LoVo (cell line): ENCODE measurements around the gene BCAR3.

Experiments used
- DNase-seq: peaks from one replicate; pipeline ENCODE4 v3.0.0-alpha.2; 2016; ENCODE audit warnings: low spot score

The BCAR3 gene

DNA sequence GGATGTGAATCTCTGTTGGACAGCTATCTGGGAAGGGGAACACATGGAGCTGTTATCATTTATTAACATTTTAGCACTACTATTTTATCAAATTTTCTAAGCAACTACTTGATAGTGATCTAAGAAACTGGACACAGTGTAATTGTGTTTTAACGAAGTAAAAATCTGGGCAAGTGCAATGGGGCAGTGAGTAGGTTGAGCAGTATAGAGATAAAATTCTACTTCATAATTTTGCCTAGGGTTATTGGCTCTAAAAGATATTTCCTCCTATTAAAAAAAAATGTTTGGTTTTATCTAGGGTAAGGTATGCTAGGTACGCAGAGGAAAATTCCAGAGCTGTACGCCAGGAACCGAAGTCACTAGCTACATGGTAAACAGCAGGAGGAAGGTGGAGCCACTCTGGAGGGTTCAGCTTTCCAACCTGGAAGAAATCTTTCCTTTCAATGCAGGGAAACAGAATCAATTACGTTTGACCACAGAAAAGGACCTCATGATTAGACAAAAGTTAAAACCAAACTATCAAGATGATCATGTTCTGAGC lies 43.3 kb downstream of the BCAR3 start:
- no peak for DNase-seq

DNA sequence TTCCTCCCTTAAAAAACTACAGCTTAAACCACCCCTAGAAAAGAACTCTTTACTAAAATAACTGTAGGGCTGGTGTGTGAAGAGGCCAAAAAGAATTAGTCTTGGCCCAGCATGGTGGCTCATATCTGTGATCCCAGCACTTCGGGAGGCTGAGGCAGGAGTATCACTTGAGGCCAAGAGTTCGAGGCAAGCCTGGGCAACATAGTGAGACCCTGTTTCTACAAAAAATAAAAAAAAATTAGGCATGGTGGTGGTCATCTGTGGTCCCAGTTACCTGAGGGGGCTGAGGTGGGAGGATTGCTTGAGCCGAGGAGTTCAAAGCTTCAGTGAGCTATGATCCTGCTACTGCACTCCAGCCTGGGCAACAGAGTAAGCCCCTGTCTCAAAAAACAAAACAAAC lies 44.9 kb downstream of the BCAR3 start:
- DNase-seq, result no peak

DNA sequence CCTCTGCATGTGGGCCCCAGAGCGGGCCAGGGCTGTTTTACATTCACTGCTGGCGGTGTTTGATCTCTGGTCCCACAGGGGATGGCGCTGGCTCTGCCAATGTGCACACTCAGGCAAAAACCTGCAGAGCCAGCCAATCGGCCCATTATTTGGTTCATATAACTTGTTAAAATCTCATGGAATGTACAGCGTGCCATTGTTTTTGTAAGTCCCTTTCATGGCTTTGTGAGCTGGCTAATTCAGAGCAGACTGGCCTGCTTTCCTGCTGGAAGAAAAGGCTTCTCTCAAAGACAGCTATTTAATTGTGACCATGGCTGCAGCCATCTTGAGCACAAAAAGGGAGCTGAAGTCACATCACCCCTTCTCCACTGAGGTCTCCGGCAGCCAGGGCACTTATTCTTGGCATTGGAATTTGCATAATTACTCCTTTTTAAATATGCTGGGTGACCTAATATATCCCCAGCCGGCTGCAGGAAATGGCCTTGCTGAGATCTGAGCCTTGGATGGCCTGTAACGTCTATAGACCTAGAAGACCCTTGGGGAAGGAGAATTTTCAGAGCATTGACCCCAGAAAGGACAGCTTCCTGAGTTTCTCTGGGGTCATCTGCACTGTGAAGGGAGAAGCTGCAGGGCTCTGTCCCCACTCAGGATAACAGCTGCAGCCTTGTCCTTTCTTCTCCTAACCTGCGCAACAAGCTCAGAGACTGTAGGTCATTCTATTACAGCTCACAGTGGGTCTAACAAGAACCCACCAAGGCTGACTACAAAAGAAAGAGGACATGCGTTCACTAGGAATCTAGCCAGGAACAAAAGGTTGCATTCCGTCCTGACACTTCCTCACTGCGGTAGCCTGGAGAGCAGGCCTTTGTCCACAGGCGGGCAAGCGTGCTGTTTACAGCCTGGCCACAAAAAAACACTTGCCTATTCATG lies 45.8 kb downstream of the BCAR3 start:
- DNase-seq, result no peak

DNA sequence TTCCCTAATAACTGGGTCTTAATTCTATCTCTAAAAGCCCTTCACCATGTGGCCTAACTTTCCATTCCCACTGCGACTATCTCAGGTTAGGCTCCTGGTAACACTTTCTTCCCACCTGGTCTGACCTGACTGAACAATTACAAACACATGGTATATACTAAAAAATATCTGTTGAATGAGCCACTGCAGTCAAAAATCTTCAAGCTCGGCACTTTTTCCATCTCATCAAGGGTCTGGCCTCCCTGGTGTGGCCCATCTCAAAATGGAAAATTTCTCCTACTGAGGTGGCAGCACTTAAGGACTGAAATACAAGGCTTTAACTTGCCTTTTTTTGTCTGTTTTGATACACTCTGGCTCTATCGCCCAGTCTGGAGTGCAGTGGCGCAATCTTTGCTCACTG lies 48.3 kb downstream of the BCAR3 start:
- DNase-seq, result no peak

DNA sequence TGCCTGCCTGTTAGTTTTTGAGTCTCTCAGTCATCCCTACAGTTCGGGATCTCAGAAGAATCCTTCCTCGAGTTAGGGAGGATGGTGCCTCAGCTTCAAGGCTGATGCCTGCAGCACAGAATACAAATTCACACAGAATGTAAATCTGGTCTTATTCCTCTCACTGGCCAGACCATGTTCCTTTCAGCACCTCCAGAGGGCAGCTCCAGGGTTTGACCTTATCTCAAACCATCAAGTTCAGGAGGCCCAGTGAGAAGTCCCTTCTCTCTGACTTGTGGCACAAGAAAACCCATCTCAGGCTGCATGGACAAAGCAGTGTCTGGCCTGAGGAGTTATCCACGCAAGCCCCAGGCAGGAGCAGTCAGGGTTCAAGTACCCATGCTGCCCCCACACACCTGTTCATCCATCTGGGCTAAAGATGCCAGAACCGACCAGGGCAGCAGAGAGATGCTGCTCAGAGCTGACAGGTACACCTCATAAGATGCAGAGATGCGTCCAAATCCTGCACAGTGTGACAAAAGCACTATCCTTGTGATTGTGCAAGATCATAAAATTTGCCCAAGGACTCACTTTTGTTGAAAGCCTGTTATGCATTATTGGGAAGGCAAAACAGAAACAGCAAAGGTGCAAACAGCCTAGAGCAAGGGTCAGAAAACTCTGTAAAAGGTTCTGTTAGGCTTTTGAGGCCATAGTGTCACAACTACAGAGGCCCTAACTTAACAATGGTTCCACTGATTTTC lies 49.8 kb downstream of the BCAR3 start:
- DNase-seq, result no peak

DNA sequence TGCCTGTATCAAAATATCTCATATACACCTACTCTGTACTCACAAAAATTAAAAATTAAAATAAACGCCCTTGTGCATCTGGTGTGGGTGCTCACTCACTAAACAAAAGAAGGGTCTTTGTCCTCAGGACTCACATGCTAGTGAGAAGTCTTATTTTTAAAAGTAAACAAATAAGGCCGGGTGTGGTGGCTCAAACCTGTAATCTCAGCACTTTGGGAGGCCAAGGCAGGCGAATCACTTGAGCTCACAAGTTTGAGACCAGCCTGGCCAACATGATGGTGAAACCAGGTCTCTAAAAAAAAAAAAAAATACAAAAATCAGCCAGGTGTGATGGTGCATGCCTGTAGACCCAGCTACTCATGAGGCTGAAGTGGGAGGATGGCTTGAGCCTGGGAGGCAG lies 51.5 kb downstream of the BCAR3 start:
- no peak for DNase-seq

DNA sequence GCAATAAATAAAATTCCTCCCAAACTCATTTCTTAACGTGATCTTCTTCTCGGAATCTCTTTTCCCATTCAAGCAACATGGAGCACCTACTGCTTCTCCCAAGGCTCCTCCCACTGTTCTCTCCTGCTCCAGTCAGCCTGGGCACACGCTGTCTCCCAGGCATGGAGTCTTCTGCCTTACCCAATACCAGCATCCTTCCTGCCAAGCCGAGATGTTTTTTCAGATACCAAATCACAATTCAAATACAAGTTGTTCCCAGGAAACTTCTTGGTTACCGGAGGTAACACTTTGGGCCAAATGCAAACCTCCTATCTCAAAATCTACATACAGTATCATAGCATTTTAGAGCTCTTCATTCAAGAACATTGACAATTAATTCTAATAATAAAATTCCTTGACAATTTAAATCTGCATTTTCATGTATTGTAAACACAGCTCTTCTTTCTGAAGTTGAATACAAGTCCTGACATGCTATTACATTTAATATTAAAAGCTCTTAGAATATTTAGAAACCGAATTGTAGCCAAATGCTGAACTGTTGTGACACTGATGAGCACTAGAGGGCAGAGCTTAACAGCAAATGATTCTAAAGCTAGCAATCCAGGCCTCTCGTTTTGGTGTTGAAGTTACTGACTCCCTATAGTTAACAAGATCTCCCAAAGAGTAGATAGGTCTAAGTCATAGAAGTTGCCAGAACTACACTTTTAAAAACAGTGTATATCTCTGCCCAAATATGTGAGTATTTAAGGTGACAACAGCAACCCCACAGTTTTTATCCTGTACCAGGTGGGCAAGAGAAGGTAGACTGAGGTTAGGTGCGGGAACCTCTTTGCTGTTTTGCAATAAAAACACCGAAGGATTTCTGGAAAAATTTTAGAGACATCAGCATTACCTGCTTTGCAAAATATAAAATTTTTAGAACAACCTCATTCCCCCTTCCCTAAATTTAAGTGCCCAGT lies 52.3 kb downstream of the BCAR3 start:
- DNase-seq, result peak; percentile 76

DNA sequence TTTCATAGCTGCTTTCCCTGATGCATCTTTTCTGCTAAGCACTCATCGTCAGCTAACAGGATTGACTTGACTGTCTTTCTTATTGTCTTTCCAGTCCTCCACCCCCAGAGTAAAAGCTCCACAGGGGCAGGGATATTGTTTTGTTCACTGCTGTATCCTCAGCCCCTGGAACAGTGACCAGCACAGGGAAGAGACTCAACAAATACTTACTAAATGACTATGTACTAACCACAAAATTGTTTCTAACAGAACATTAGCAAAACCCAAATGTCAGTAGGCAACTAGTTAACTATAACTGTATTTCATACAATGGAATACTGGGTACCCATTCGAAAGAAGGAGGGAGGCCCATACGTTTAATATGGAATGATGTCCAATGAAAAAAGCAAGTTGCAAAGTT lies 53.0 kb downstream of the BCAR3 start:
- no peak for DNase-seq

DNA sequence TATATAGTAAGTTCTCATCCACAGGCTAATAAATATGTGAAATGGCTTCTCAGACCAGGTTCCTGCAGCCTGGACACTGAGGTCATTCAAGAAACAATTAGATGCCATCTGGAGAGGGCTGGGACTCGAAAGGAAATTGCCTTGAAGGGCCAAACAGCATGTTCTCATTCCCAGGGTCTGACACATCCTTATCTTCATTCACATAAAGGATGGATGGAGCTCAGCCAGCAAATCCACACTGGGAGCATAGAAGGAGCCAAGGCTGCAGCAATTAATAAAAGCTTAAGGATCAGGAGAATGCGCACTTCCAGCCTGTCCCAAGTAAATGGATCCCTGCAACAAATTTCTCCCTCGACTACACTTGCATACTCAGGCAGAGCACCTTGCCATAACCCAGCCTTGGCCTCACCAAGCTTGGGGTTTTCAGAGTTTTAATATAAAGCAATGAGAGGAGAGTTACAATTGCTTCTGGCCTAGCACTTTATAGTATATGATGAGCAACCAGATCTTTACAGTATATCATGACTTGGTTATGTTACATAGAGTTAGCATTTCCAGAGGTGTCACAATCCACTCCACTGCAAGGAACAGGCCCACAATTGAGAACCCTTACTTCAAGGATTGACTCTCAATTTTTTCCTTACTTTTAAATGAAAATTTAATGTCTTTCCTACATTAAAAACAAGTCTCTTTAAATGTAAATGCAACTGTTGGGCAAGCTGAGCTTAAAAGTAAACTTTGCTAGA lies 55.9 kb downstream of the BCAR3 start:
- DNase-seq, result no peak

DNA sequence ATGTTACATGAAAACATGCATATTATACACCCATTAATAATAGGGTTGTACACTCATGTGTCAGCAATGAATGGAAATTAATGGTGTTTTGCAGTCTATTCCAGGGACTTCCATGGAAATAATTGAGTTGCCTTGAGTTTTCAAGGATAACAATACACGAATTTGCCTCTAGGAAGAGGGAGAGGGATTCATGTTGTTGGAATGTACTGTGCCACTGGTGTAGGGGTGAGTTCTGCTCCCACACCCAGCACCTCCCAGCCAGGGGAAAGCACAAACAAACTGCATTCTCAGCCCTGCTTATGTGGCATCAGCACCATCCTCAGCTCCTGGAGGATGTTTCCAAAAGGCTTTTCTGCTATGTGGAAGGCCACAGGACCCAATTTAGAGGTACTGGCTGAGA lies 57.8 kb downstream of the BCAR3 start:
- no peak for DNase-seq

DNA sequence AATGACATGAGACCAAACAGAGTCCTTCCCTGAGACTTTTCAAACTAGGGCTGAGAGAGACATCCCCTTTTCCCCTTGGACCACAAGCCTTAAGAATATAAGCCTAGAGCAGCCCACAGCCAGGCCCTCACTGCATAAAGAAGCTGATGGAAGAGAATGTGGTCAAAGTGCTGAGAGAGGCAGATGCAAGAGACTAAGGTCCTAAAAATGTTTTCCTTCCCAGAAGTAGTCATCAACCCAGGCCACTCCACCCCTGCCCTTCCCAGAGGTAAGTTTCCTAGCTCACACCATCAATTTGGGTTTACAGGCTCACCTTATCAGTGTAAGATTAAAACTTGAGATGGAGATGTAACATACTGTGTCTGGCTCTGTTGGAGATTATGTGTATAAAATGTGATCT lies 58.2 kb downstream of the BCAR3 start:
- DNase-seq, result no peak

DNA sequence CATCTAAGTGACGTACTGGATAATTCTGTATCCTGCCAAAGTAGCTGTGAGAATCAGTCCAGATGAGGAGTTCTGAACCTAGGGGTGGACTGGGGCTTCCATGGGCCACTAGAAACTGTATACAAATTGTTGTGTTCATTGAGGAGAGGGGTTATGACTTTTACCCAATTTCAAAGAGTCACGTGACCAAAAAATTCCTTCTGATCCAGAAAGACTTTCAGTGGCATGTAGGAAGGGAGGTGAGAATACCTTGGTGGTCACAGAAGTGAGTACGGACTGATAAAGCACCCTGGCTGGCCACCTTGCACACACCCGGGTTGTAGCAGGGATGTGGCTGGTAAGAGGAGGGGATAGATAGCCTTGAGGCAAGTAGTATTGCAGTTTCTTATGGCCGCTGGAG lies 60.4 kb downstream of the BCAR3 start:
- DNase-seq, result no peak

DNA sequence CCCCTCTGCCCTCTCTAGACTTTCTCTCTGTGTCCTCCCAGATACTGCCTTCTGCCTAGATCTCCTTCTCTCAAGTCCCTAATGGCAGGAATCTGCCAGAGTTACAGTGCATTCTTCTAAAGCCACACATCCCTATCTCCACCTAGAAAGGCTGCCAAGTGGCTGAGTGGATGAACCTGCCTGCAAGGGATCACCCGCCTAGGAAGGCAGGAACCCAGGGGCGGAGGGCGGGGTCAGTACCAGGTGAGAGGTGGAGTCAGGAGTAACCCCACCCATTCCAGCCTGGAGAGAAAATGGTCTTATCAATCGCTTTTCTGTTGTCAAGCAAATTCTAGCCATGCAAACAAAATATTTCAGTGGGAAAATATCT lies 60.8 kb downstream of the BCAR3 start:
- peak; percentile 30 for DNase-seq

DNA sequence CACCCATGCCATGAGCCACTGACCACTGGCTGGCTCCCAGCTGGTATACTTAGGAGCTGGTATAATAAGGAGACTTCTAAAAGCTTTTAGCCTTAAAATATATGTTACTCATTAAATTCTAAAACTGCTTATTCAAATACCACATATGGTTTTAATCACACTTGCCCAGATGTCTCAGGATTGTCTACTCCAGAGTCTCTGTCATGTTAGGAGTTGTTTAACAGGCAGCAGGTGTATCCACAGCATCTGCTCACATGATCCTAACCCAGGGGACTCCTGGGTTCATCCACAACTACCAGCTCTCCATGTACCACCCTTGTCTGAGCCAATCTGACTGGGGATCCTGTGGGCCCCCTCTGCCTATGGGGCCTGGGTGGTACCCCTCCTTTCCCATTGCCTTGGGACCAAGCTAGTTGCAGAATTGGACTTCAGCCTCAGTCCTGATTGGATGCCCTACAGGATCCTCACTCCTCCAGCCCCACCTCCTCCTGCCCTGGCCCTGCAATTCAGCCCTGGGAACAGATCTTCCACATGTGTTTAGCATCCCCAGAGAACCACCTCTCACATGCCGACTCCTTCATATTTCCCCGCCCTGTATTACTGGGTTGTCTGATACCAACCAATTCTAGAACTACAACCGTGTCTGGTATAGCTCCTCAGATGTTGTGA lies 61.3 kb downstream of the BCAR3 start:
- DNase-seq, result no peak

DNA sequence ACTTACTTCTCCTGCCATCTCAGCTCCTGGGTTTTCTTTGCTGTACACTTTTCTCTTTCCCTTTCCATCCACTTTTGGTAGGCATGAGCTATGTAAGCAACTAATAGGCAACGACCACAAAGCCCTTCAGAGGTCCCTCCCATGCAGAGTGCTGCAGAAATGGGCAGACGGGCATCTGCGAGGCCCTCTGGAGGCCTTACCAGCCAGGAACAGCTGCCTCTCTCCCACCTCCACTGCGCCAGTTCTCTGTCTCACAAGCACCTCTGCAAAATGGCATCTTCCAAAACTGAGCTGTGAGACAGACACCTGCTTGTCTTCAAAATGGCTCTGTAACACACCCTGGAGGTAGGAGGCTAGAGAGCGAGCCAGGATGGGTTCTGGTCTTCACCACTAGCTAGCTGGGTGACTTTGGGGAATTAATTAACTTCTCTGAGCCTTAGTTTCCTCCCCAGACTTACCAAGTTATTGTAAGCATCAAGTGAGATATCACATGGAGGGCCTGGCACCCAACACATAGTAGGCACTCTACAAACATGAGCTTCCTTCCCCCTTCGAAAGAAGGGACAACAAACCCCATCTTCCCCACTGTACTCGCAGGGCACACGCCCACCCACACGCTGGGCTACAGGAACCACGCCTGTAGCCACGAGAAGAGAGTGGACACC lies 62.0 kb downstream of the BCAR3 start:
- no peak for DNase-seq

DNA sequence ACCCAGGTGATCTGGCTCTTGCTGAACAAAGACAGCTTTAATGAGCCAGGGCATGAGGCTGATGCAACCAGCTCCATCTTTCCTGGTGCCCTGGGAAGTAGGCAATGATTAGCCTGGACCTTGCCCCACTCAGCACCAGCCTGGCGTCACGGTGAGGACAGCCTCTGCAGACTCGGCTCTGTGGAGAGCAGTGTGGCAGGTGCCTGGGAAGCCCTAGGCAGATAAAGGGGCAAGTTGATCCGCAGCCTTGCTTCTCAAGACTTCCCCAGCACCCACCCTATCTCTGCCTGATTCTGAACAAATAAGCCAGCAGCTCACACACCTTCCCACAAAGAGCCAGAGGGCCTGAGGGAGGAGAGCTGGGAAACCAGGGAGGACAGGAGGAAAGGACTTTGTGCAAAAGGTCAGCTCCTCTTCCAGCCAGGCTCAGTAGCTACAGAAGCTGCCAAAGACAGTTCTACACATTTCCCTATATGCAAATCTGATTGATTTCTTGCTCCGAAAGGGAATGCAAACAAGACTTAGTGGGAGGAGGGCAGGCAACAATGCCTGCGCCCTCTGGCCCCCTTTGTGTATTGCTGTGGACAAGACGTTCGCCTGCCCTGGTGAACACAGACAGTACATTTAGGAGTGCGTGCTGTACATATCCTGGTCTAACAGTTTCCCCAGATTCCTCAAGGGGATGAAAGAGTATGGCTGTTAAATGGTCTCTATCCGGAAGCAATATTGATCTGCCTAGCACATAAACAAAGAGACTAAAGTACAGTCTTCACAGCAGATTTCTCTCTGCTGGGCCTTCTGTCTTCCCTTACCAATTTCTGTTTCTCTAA lies 63.8 kb downstream of the BCAR3 start:
- peak; percentile 71 for DNase-seq

DNA sequence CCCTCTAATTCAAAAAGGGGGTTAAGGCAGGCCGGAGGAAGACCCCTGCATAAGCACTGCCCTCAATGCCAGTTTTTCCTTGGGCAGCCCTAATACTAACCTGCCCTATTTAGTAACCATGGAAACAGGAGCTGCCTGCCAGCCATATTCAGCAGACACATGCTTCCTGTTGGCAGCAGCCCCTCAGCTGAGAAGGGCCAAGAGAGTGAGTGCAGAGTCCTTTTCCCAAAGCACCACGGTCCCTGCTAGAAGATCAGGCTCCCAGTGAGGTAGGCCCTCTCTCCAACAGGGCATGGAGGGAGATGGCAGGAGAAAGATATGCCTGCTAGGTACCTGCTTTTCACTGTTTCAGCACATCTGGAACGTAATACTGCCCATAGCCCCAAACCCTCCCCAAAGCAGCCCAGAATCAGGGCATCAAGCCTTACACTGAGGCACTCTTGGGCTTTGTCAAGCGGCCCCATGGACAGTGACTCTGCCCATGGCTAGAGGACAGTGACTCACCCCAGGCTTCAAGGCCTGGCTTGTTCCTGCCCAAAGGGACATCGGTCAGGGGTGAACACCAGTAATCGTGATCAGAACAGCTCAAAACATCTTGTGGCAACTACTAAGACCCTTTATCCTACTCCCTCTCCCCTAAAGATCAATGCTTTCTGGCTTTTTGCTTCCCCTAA lies 64.5 kb downstream of the BCAR3 start:
- no peak for DNase-seq

DNA sequence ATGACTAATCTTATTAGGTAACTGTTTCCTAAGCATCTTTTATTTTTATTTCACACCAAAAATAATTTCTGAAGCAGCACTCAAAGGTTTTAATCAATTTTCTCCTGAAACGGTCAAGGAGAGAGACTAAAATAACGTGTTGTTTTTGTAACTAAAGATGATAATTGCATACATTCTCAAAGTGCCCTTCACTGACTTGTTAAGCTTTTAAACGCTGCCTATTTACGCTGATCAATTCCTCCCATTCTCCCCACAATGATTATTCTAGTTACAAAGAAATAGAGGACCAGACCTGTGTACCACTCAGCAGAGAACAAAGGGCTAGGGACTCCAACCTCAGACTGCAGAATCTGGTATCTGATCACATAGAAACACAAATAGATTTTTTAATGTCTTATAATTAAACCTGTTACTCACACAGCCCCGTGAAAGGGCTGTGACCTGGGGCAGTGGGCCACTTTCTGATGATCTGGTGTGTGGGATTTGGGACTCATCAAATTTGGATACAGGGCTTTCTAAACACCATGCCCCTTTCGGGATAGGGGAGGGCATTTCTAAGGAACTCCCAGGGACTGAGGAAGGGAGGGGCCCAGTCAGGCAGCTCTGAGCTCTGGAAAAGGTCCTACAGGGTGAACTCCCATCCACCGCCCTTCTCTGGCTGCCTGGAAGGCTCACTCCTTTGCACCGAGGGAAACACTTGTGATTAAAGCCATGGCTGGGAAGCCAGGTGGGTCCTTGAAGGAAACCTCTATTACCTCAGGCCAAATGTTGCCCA lies 65.2 kb downstream of the BCAR3 start:
- DNase-seq, result no peak
